ENCODE data around the gene FCHO2.

GRCh38 chr5:73039082-73039481 is 83.2 kb downstream of the FCHO2 start:
- TF ChIP-seq CTCF (IDR thresholded peaks at IDR 0.05) = no peak
- no peak for TF ChIP-seq POLR2A (IDR thresholded peaks at IDR 0.05)
